G401 (cell line): ENCODE measurements around the gene MSMB. TPM values are rescaled to one million over a fixed set of nuclear protein-coding genes. Genes with fewer than 3 reads are reported as not detected.

ENCODE experiments used
- DNase-seq: peaks from one replicate; pipeline ENCODE4 v3.0.0-alpha.2; 2015; ENCODE audit warnings: low spot score
- in situ Hi-C: cut with HindIII; loops from 2 replicates; pipeline ENCODE4 v1.10.0; 2016; ENCODE audit warnings: low sequenced_read_pairs, mixed read lengths
- total RNA-seq: library from RNA; depleted of rRNA; stranded (reverse); fragments of >200 nt; shearing (Covaris generic); gene quantifications from 2 replicates; pipeline ENCODE4 v1.2.3, GENCODE V29; 2014

MSMB gene
- total RNA-seq, 1 experiment from 2014 or later = not detected

DNA sequence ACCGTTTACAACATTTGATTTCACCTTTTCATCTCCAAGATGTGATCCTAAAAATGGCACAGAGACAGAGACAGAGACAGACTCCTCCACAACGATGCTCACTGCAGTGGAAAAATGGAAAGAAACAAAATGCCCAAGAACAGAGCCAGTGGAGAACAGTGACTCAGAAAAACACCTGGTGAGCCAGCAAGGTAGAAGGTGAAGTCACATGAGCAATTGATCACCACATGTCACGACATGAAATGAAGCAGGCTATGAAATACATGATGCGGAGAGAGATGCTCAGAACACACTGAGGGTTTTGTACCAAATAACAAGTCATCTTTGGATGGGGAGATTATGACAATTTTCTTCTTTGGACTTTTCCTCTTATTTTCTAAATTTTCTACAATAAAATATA, 3.5 kb downstream of the MSMB start:
- in situ Hi-C loops = no loop called here
- DNase-seq = no peak

DNA sequence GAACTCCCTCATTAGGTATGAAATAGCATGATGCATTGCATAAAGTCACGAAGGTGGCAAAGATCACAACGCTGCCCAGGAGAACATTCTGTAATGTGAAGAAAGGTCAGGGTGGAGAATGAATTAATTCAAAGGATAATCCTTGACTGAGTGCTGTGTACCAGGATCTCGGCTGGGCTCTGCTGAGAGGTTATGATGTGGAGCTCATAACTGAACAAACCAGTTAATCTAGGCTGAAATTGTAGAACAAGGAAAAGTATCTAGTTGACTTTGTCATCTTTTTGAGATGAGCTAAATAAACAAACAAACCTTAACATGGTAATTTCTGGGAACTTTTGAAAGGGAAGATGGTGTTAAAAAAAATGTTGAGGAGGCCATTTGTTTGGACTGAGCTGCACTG, 6.1 kb downstream of the MSMB start:
- in situ Hi-C loops = no loop called here

DNA sequence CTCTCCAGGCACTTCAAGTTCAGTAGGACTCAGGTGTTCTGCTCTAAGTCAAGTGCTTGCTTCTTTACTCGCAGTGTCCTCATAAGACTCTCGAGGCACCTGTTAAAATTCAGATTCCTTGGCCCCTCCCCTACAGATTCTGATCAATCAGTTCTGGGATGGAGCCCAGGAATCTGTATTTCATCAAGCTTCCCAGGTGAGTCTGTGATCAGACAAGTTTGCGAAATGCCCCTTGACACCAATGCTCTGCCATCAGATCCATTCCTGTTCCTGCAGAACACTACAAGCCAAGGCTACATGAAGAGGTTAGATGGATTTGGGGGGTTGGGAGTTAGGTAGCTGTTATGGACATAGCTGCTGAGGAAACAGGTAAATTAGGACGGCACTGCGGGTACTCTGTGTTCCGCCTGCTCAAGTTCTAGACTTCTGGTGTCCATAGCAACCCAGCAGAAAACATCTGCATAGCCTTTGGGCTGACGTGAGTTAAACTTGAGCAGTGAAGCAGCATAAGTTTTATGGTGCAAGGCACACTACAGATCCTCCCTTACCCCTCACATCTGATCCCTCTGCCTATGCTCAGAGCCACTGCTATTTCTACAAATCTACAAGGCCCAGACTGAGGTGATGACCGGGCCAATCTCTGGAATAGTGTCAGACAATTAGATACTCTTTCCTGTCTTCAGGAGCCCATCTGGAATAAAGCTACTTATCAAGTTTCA, 8.8 kb downstream of the MSMB start:
- no peak for DNase-seq
- in situ Hi-C loops = no loop called here

More for the DNA sequence above, 6.1 kb downstream of the MSMB start:
- no peak for DNase-seq

DNA sequence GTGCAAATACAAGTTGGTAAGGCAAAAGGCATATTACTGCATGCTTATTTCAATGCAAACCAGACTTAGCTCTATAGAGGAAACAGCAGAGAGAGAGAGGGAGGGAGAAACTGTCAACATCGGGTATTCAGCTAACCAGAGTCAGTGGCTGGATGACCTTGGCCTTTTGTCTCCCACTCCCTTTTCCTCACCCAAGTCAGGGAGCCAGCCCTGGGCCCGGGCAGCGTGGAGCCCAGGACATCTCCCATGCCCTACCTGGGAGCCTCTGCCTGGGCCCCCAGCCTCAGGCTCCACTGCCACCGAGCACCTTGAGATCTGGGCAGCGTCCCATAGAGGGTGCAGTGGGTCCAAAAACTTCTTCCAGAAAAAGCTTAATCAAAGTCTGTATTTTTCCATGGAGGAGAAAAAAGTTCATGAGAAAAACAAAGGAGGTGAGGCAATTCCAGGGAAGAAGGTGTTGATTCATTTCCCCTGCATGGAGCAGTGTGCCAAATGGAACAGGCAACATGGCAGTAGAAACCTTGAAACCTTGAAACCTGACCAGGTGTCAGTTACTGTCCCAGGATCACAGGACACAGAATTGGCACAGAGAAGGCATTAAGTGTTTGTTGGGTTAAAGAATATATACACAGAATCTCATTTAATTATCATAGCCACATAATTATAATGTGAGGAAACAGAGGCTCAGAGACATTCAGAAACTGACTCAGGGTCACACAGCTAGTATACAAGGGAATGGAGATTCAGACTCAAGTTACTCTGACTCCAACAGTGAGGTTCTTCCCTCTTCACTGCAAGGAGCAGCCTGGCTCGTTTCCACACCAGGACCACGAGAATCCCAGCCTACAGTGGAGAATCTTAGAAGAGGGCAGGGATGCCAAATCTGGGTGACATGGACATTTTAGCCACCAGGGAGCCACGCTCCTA, 9.9 kb downstream of the MSMB start:
- DNase-seq = no peak
- in situ Hi-C loops = no loop called here

DNA sequence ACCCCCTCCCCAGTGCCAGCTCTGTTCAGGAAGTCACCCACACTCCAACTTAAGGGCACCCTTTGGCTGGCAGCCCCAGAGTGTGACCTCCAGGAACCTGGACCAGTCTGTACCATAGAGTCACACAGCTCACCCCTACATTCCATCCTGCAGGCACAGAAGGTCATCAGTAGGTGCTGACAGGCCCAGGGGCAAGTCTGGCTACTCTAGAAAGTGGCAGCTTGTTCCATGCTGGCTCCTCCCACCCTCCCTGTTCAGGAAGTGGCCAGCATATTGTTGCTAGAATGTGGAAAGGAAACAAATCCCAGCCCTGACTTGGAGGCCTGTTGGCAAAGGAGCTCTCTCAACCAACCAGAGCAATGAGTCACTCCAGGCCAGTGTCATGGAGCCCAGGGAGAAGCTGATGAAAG, 12.5 kb downstream of the MSMB start:
- in situ Hi-C loops = no loop called here
- DNase-seq = no peak

DNA sequence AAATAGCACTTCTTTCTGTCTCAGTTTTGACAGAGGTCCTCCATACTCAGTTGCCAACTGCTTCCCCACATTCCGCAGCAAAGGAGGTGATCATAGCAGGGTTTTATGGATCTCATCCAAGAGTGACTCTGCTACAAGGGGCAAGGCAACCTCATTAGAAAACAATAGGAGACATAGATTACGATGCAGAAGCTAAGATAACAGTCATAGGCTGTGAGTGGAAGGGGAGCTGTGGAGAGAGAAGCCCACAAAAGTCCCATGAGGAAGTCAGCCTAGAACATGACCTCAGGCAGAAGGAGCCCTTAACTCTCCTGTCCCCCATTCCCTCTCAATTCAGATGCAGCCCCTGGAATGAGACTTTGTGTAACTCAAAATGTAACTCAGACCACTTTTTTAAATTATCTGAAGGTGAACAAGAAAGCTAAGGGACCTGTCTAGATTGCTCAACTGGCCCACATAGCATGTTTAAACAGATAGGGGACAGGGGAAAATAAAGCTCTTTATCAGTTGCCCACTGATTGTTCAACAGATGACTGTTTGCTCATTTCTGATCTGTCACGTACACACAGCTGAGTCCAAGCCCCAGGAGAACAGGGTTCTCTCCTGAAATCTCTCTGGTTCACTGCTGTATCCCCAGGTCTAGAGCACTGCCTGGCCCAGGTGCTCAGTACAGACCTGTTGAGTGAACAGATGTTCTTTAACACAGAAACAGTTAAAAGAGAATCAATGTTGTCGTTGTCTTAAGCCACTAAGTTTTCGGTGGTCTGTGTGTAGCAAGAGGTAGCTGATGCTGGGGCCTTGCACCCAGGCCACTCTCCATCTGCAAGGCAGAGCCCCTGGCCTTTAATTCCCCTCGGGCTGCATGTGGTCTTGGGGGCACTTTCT, 14.2 kb downstream of the MSMB start:
- no peak for DNase-seq
- in situ Hi-C loops = no loop called here

DNA sequence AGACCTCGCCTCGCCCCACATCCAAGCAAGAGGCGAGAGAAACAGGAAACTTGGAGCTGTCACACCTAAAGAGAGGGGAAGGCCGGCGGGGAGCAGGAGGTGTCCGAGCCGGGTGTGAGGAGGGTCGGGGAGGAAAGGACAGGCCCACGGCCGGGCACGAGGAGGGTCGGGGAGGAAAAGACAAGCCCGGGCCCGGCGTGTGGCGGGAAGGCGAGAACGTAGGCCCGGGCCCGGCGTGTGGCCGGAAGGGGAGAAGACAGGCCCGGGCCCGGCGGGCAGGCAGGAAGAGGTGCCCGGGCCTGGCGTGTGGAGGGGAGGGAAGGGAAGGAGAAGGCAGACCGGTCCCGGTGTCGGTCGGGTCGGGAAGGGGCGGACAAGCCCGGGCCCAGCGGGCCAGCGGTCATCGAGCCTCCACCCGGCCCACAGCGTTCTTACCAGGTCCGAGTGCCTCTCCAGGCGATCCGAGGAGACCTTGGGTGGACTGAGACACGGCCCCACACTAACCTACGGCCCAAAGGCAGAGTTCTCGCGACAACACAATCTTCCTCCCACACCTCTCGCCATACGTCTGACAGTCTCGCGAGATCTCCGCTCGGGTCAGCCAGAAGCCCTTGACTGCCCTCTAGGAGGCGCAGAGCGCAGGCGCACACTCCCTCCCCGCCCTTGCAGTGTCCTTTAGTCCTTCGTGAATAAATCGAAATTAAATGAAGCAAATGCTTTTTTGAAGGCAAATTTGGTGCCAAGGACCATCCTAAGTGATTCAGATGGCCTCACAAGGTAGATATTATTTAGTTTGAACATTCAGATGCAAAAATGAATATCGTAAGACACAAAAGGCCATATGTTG, 15.8 kb downstream of the MSMB start, which contains the start of gene NCOA4:
NCOA4 (minus strand) TSS at position 533 of the 847 bp plus-strand sequence. CDS start 13,943 bp downstream, outside the sequence.
- DNase-seq = peak; percentile 98
- in situ Hi-C loops = no loop called here

DNA sequence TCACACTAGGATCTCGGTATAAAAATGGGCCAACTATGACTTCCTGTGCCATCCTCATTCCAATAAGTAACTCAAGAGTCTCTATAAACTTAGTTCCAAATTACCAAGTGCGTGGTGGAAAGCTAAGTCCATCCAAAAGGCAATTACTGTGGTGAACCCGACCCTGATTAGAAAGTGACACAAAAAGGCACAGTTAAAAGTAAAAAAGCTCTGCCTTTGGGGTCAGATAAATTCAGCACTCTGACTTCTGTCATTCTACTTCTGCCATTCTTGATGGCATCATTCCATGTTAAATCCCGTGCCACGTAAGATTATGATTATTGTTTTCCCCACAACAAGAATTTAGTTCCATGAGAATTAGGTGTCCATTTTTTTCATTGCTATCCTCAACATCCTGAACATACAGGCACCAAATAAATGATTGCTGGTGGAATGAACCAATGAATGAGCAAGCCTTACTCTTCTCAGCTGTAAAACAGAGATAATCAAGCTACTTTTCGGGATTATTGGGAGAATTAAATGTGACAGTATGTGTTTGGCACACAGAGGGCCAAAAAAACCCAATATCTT, 16.5 kb downstream of the MSMB start:
- no peak for DNase-seq
- in situ Hi-C loops = no loop called here

DNA sequence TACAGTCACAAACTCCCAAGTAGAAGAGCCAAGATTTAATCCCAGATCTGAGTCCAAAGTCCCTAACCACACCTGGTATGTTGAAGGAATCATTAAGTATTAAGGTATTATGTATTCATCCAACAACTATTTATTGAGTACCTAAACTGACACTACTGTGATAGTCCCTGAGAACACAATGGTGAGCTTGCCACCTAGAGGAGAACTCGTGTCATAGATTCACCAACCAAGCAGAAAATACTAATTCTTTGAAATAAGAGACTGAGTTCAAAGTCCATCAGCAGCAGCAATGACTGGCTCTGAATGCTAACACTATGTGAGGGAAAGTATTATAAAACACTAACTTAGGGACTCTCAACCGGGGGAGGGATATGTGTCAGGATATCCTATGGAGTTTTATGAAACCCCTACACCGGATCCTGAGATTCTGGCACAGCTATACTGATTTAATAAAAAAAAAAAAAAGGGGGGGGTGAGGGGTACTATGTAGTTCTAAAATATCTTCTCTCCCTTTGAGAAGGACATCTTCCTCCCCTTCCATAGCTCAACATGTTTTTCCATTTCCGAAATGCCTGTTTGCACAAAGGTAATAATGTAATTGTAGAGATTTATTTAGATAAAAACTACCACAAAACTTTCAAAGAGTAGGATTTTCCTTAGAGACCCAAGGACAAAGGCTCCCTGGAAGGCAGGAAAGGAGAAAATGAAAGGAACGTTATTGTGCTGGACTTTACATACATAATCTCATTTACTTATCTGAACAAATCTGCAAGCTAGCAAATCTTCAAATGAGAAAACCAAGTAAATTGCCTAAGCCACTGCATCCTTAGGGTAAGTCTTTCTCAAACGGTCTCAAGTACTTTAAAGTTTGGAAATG, 17.2 kb downstream of the MSMB start:
- peak; percentile 46 for DNase-seq
- in situ Hi-C loops = no loop called here

DNA sequence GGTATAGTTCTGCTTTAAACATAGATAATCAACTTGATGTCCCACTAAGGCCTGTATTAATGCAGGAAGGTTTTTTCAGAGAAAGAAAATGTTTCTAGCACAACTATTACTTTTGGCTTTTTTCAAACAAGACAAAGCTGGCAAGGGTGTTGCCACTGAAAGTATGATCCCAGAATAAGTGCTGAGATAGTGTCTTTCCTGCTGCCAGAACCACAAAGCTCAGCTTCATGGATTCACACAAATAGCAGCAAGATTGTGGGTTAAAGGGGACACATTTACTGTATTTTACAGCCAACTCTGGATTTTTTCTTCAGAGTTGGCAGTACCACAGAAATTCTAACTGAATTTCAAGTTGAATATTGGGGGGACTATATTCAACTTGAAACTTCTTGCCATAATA, 20.0 kb downstream of the MSMB start:
- in situ Hi-C loops = no loop called here
- no peak for DNase-seq

DNA sequence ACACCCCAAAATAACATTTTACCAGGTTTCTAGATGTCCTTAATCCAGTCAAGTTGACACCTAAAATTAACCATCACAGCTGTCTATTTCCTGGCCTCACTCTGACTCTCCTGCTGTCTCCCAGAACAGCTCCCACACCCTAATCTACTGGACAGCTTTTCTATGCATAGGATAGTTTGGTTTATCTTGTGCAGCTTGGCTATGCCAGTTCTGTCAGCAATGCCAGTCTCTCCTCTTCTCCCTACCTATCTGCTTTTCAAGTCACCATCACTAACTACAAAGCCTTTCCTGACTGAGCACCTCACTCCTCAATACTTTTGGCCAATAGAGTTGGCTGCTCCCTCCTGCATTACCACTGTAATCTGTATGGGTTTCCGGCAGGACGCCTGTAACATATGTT, 20.7 kb downstream of the MSMB start:
- no peak for DNase-seq
- in situ Hi-C loops = no loop called here

DNA sequence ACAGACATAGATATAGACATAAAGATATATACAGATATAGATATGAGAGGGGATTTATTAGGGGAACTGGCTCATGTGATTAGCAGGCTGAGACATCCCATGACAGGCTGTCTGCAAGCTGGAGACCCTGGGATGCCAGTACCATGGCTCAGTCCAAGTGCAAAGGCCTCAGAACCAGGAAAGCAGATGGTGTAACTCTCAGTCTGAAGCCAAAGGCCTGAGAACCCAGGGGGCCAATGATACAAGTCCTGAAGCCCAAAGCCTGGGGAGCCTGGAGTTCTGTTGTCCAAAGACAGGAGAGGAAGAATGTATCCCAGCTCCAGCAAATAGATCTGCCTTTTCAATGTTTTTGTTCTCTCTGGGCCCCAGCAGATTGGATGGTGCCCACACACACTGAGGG, 21.1 kb downstream of the MSMB start:
- in situ Hi-C loops = no loop called here
- peak; percentile 72 for DNase-seq

DNA sequence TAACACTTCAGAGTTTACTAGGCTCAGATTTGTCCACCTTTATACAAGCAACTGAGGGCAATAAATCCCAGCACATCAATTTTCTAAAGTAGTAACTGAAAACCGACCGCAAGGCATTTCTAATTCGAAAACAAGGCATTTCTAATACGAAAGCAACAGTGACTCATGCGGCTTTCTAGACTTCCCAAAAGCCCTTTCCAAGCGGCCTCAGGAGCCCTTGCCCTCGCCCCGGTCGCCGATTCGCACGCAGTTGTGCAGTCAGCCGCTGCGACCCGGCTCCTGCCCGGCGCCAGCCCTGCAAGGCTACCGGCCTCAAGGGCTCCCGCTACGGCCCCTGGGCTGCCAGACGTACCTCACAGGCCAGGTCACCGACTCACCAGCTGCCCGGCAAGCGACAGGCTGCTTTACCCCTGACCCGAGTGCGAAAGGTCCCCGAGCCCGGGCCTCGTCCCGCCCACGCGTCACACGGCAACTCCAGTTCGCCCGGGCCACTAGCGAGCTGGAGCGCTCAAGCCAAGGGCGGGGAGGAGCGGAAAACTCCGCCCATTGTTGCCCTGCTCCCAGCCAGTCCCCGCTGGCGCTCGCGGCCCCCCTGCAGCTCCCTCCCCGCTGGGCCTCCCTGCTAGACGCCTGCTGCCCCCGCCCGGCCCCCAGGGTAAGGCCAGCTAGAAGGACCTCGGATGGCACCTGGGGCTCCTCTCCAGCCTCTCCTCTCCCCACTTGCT, 22.9 kb downstream of the MSMB start:
- in situ Hi-C loops = no loop called here
- DNase-seq = peak; percentile 71

DNA sequence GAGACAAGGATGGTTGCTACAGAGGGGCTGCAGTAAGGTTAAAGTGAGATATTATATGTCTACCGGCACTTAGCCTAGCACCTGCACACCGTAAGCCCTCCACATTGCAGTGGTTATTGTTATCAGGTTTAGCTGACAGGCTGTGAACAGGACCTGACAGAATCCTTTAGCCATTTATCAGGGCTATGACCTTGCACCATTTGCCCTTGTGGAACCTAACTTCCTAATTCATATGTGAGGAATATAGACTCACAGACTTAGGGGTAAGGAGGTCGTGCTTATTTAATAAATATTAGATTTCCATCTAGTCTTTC, 25.8 kb downstream of the MSMB start:
- DNase-seq = no peak
- in situ Hi-C loops = no loop called here

DNA sequence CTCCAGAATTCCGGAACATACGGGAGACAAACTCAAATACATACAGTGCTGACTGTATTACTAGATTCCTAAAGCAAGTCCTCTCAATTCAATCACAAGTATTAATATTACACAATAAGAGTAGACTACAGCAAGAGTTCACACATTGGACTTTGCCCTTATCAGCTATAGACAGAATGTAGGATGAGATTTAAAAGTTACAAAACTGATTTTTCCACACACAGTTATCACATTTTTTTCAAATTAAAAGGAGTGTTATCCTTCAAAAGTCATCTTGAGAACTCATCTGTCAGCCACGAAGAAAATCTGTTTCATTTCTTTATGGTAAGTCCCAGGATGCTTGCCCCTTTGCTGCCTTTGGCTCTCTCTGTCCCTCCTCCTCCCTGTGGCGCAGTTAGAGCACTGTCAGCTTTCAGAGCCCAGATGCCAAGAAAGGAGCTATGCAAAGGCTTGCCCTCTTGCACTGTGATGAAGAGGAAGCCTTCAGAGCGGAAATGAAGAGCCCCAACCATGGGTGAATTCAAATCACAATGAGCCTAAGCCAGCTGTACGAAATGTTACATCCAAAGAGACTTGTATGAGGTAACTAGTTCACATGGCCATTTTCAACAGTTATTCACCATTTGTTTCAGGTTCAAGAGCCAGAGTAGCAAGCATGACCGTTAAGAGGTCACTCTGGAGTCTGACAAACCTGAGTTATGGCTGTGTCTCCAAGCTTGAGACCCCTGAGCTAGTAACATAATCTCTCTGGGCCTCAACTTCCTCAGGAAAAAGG, 26.3 kb downstream of the MSMB start:
- peak; percentile 19 for DNase-seq
- in situ Hi-C loops = no loop called here

DNA sequence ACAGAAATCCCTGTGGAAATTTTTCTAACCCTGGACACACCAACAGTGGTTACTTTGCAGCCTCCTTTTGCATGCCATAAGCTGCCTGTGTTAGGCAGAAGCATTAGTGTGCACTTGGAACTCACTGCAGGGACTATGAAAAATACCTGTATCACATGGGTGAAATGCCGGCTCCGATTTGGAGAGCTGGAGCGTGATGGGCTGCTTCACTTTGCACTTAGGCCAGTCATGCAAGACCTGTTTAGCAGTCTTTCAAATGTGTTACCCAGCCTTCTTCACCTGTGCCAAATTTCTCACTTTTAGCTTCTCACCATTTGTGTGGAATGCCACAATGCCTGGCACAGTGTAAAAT, 26.9 kb downstream of the MSMB start:
- DNase-seq = no peak
- in situ Hi-C loops = no loop called here
